Measurements from ENCODE around the gene EFCAB7. TPM values are rescaled to one million over a fixed set of nuclear protein-coding genes. Genes with fewer than 3 reads are reported as not detected.

EFCAB7 gene
- total and polyA plus RNA-seq, 2 of the 8 experiments (the other 6 are each of a cell fraction or from before 2014, with no cell fraction given), result 1.1 to 3.1 TPM

DNA sequence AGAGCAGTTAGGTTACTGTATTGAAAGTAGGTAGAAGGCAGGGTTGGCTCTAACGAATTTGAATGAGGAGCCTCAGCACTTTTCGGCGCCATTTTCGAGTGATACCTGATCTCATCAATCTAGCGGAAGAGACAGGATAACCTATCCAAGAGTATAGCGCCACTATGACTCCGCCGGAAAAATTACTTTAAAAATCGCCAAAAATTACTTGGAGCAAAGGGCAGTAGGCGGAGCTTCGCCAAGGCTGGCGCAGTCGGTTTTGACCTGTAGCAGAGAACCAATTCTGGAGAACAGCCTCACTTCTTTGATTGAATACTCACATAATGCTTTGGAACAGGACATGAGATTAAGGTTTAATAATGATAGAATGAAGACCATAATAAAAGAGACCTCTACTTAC lies 25.6 kb downstream of the EFCAB7 start (continued):
- TF ChIP-seq HDAC6 (IDR thresholded peaks at IDR 0.05; ENCODE audit: low read depth, low read length), result no peak
- TF ChIP-seq FOSL1 (IDR thresholded peaks at IDR 0.05; ENCODE audit: insufficient read depth, low read depth, low read length), result no peak
- TF ChIP-seq SIRT6 (IDR thresholded peaks at IDR 0.05; ENCODE audit: low read length), result no peak
- no peak for TF ChIP-seq NANOG (IDR thresholded peaks at IDR 0.05; ENCODE audit: insufficient read depth, low read depth, low read length, poor library complexity, severe bottlenecking)
- TF ChIP-seq SUZ12 (IDR thresholded peaks at IDR 0.05; ENCODE audit: low read length), result no peak
- no peak for TF ChIP-seq CREB1 (IDR thresholded peaks at IDR 0.05)
- TF ChIP-seq, protein P1, sequence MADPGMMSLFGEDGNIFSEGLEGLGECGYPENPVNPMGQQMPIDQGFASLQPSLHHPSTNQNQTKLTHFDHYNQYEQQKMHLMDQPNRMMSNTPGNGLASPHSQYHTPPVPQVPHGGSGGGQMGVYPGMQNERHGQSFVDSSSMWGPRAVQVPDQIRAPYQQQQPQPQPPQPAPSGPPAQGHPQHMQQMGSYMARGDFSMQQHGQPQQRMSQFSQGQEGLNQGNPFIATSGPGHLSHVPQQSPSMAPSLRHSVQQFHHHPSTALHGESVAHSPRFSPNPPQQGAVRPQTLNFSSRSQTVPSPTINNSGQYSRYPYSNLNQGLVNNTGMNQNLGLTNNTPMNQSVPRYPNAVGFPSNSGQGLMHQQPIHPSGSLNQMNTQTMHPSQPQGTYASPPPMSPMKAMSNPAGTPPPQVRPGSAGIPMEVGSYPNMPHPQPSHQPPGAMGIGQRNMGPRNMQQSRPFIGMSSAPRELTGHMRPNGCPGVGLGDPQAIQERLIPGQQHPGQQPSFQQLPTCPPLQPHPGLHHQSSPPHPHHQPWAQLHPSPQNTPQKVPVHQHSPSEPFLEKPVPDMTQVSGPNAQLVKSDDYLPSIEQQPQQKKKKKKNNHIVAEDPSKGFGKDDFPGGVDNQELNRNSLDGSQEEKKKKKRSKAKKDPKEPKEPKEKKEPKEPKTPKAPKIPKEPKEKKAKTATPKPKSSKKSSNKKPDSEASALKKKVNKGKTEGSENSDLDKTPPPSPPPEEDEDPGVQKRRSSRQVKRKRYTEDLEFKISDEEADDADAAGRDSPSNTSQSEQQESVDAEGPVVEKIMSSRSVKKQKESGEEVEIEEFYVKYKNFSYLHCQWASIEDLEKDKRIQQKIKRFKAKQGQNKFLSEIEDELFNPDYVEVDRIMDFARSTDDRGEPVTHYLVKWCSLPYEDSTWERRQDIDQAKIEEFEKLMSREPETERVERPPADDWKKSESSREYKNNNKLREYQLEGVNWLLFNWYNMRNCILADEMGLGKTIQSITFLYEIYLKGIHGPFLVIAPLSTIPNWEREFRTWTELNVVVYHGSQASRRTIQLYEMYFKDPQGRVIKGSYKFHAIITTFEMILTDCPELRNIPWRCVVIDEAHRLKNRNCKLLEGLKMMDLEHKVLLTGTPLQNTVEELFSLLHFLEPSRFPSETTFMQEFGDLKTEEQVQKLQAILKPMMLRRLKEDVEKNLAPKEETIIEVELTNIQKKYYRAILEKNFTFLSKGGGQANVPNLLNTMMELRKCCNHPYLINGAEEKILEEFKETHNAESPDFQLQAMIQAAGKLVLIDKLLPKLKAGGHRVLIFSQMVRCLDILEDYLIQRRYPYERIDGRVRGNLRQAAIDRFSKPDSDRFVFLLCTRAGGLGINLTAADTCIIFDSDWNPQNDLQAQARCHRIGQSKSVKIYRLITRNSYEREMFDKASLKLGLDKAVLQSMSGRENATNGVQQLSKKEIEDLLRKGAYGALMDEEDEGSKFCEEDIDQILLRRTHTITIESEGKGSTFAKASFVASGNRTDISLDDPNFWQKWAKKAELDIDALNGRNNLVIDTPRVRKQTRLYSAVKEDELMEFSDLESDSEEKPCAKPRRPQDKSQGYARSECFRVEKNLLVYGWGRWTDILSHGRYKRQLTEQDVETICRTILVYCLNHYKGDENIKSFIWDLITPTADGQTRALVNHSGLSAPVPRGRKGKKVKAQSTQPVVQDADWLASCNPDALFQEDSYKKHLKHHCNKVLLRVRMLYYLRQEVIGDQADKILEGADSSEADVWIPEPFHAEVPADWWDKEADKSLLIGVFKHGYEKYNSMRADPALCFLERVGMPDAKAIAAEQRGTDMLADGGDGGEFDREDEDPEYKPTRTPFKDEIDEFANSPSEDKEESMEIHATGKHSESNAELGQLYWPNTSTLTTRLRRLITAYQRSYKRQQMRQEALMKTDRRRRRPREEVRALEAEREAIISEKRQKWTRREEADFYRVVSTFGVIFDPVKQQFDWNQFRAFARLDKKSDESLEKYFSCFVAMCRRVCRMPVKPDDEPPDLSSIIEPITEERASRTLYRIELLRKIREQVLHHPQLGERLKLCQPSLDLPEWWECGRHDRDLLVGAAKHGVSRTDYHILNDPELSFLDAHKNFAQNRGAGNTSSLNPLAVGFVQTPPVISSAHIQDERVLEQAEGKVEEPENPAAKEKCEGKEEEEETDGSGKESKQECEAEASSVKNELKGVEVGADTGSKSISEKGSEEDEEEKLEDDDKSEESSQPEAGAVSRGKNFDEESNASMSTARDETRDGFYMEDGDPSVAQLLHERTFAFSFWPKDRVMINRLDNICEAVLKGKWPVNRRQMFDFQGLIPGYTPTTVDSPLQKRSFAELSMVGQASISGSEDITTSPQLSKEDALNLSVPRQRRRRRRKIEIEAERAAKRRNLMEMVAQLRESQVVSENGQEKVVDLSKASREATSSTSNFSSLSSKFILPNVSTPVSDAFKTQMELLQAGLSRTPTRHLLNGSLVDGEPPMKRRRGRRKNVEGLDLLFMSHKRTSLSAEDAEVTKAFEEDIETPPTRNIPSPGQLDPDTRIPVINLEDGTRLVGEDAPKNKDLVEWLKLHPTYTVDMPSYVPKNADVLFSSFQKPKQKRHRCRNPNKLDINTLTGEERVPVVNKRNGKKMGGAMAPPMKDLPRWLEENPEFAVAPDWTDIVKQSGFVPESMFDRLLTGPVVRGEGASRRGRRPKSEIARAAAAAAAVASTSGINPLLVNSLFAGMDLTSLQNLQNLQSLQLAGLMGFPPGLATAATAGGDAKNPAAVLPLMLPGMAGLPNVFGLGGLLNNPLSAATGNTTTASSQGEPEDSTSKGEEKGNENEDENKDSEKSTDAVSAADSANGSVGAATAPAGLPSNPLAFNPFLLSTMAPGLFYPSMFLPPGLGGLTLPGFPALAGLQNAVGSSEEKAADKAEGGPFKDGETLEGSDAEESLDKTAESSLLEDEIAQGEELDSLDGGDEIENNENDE (IDR thresholded peaks at IDR 0.05; ENCODE audit: insufficient replicate concordance, low read length), result no peak
- TF ChIP-seq, protein P2, sequence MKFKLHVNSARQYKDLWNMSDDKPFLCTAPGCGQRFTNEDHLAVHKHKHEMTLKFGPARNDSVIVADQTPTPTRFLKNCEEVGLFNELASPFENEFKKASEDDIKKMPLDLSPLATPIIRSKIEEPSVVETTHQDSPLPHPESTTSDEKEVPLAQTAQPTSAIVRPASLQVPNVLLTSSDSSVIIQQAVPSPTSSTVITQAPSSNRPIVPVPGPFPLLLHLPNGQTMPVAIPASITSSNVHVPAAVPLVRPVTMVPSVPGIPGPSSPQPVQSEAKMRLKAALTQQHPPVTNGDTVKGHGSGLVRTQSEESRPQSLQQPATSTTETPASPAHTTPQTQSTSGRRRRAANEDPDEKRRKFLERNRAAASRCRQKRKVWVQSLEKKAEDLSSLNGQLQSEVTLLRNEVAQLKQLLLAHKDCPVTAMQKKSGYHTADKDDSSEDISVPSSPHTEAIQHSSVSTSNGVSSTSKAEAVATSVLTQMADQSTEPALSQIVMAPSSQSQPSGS (IDR thresholded peaks at IDR 0.05; ENCODE audit: low read length), result no peak
- TF ChIP-seq CHD1 (IDR thresholded peaks at IDR 0.05; ENCODE audit: low read depth, low read length), result no peak

Data from H1 (cell line).